ENCODE measurements around the gene DCANP1.

The DCANP1 gene

DNA sequence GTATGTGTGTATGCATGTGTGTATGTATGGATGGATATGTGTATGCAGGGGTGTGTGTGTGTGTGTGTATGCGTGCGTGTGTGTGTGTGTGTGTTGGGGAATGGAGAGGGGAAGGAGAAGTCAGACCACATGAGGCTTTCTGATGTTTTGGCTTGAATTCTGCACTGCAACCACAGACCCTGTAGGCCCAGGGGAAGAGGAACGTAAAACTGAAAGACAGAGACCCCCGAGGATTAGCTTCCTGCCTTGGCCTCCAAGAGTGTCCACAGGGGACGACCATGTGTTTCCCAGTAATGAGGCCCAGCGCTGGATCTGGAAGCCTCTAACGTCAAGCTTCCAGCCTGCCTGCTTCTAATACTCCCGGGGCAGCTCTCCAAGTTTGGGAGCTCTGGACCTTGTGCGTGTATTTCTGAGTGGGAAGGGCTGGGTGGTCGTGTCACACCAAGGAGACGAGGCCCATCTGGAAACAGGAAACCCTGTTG is 5.8 kb downstream of the DCANP1 start:
- no peak for DNase-seq (ENCODE audit: low read depth)

- DNase-seq (ENCODE audit: low read depth) = no peak
Measured at GRCh38 chr5:135440916-135441315, 6.2 kb downstream of the DCANP1 start.

DNA sequence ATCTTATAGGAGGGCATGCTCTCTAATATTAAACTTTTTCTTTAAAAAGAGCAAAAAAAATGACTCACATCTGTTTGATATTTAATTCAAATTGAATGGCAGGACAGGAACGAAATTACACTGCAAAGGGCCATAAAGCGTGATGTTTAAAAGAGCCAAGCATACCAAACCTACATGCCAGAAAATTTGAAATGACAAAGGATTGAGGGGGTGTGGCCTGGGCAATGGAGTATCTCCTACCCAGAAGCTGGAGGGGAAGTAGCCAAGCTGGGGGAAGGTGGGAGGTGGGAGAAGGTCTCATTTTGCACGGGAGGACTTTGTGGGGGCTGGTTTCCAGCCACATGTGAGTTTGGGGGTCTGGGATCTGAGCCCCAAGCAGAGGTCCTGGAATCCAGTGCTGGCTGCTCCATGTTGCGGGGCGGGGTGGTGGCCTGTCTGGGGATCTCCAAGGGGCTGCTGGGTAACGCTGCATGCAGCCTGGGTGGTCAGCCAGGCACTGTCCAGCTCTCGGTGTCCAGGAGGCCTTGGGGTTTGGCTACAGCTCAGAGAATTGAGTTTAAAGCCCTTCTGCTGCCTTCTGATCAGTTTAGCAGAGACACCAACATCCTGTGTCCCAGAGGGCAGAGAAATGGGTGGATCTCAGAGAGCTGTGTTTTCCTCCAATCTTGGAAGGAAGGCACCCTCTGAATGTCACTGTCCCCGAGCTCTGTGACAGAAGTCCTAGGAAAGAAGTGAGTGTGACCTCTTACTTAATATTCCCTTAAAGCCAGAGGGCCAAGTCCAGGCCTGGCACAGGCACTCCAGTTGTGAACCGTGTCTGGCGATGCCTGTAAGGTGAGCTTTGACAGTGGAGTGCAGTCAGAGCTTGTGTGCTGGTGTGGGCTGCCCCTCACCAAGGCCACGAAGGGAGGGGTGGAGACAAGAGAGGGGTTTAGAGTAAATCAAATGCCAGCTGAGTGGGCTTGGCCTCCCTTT is 7.6 kb downstream of the DCANP1 start:
- no peak for DNase-seq (ENCODE audit: low read depth)

- no peak for DNase-seq (ENCODE audit: low read depth)
Measured at GRCh38 chr5:135438636-135439221, 8.4 kb downstream of the DCANP1 start.

GRCh38 chr5:135437796-135438560 is 9.2 kb downstream of the DCANP1 start:
- peak; percentile 79 for DNase-seq (ENCODE audit: low read depth)

DNA sequence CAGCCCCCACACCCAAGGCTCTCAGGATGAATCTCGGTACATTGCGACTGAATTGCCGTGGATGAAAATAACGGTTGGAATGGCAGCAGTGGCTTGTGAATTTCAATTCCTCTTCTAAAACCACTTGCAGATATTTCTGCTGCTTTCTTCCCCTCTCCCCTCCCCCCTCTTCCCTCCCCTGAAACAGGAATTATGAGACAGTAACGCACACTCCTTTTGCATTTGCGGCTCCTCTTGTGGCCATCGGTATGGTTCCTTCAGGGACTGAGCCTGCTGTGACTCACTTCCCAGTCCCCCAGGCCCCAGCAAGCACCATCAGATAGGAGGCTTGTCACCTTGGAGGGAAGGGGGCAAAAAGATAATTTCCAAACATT is 9.7 kb downstream of the DCANP1 start:
- DNase-seq (ENCODE audit: low read depth) = no peak

DNA sequence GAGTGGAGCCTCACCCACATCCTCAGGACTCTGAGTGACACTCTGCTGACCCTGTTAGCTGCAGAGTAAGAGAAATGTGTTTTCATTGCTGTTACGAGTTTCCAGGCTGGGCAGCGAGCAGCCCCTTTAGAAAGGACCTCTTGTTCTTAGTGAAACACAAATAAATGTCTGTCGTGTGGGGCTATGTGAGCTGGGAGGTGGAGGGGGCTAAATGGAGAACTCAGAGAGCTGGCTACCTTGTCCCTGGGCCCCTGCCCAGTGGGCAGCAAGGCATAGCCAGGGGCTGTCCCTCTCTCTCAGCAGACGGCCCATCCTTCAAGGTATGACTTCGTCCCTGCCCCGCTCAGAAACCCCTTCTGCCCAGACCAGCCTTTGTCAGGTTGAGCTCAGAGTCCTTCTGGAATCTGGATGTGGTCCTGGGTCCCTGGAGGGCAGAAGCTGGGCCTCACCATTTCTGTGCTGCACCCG is 10.2 kb downstream of the DCANP1 start:
- DNase-seq (ENCODE audit: low read depth) = no peak

DNA sequence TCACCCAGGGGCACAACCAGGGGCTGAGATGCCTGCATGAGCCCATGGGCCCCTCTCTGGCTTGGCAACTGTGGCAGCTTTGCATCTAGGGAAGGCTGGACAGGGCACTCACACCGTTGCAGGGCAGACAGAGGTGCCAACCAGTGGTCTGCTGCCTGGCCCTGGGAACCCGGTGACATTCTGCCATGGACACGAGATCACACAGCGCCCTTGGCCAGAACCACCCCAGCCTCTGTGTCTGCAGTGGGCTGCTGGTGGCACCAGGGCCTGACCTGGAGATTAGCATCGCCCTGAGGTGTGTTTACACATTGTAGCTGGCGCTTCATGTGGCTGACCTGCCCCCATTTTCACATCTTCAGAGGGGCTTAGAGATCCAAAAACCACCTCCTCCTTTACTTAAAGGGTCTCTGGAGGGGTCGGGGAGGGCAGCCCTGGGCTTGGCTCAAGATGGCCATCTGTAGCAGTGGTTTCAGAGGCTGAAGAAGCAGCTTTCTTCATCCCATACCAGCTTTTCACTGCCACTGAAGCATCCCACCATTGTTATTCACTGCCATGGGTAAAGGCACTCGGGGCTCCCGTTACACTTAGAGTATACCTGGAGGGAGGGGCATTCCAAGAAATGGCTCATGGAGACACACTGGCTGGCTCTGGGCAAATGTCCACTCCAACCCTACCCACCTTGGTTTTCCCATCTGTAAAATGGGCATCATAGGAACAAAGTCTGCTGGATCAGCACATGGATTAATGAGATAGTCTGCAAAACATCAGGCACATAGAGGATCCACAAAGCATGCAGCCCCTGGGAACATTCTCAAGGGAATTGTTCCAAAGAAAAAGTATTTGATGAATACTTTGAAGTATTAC is 11.4 kb downstream of the DCANP1 start:
- no peak for DNase-seq (ENCODE audit: low read depth)

DNA sequence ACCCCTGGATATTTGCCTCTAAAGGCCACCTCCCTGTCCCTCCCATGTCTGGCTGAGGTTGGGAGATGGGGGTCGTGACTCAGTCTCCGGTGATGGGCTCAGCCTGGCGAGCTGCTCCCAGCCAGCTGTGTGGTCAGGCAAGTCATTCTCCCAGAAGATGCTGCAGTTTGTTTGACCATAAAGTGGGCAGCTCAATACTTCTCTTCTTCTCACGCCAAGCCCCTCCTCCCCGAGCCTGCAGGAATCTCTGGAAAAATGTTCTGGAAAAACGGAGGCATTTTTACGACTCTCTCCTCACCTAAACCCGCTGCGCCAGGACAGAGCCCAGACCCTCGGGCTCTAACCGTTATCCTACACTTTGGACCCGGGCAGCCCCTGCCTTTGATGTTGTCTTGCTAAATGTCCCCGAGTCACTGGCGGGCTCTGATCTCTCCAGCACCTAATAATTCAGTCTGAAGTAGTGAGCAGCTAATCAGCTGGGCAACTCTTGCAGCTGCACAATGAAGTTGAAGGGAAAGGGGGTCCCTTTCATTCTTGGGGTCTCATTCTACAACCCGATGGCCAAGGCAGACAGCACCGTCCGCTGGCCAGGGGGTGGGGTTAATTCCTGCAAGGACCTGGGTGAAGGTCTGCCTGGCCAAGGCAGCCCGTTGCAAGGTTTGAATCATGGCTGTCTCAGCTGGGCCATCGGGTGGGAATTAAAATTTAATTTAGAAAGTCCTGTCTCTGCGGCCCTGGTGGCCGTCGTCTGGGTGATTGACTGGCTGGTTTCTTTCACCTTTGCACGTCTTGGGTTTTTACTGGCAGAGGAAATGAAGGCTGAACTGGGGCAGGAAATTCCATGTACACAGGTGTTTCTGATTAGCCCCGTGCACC is 12.3 kb downstream of the DCANP1 start:
- no peak for DNase-seq (ENCODE audit: low read depth)

DNA sequence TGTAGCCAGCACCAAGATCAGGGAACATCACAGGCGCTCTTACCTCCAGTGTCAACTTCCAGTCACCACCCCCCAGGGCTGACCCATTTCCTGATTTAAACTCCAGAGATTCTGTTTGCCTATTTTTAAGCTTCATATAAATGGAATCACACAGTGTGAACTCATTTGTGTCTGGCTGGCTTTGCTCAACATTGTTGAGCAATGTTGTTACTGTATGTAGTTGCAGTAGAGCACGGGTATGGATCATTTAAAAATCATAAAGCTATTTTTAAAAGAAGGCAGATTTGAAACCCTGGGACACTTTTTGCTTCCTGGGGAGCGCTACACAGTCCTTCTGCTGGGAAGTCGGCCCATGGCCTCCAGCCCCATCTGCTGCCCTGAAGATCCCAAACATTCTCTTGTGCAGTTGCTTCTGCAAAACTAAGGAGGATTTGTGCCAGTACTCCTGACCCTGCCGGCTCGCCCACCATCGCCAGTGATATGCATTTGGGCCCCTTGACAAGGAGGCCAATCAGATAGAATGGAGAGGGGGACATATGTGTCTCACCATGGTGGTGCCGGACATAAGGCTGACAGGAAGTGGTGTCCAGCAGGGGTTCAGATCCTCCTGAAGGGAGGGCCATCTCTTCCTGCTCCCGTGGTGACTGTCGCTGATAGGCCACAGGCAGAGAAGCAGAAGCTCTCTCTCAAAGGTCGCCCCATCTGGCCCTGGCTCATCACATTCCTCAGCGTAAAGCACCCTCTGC is 13.3 kb downstream of the DCANP1 start:
- no peak for DNase-seq (ENCODE audit: low read depth)

DNA sequence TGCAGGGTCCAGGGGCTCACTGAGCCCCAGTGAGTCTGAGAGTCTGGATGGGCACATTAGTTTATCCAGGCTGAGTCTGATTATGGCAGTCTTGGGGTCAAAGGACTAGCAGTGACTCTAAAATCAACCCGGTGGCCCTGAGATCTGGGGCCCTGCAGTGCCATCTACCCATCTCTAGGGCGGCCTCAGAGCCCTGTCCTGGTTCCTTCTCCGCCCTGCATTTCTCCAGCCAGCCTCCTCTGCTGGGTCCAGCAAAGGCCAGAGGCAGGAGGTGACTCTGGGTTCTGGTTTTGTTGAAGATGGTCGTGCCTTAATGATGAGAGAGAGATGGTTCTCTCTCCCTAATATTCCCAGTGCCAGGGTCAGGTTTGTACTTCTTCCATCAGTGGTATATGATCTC is 15.0 kb downstream of the DCANP1 start:
- no peak for DNase-seq (ENCODE audit: low read depth)

GRCh38 chr5:135430135-135430437 is 17.1 kb downstream of the DCANP1 start:
- DNase-seq (ENCODE audit: low read depth) = no peak

DNA sequence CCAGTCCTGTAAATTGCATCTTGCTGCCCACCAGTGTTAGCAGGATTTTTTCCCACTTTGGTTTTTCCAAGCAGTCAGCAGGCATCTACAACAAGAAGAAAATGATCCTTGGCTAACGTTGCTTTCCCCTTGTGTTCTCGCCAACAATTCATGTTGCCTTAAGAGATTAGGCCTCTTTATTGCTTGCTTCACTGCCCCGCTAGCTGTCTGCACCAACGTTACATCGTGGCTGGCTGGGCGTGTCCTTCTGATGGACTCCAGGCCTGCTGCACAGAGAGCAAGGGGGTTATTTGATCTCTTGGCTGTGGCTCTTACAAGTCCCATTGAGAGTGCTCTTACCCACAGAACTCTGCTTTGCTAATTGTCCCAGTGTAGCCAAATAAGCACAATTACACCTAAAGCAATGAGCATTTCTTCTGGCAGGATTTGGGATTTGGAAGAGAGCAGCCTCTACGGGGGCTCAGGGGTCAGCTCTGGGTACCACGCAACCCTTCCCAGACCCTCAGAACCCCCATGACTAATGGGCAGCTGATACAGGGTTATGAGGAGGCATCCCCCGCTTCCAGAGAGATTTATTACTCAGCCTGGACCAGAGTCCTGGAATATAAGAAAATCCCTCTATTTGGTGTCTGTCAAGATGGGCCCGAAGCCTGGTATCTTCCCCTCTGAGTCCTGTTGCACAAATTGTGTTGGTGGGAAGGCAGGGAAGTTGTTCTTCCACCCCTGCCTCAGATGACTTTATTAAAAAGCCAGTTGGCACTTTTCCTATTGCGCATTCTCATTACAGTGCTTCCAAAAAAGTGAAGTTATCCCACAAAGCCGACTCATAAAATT is 17.6 kb downstream of the DCANP1 start:
- peak; percentile 29 for DNase-seq (ENCODE audit: low read depth)

DNA sequence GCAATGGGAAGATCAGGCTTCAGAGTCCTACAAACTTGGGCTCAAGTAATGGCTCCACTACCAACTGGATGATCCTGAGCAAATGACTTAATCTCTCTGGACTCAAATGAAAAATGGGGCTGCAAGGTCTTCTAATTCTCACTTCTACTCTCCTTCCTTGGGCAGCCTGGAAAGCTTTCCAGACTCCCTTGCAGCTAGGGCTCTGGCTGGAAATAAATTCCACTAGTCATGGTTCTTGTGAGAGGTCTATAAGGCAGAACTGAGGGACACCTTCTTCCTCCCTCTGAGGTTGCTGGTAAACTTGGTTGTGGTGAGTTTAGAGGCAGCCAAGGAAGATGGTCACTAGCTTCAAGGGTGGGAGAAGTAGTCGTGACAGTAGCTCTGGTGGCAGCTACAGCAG is 18.6 kb downstream of the DCANP1 start:
- DNase-seq (ENCODE audit: low read depth) = no peak

DNA sequence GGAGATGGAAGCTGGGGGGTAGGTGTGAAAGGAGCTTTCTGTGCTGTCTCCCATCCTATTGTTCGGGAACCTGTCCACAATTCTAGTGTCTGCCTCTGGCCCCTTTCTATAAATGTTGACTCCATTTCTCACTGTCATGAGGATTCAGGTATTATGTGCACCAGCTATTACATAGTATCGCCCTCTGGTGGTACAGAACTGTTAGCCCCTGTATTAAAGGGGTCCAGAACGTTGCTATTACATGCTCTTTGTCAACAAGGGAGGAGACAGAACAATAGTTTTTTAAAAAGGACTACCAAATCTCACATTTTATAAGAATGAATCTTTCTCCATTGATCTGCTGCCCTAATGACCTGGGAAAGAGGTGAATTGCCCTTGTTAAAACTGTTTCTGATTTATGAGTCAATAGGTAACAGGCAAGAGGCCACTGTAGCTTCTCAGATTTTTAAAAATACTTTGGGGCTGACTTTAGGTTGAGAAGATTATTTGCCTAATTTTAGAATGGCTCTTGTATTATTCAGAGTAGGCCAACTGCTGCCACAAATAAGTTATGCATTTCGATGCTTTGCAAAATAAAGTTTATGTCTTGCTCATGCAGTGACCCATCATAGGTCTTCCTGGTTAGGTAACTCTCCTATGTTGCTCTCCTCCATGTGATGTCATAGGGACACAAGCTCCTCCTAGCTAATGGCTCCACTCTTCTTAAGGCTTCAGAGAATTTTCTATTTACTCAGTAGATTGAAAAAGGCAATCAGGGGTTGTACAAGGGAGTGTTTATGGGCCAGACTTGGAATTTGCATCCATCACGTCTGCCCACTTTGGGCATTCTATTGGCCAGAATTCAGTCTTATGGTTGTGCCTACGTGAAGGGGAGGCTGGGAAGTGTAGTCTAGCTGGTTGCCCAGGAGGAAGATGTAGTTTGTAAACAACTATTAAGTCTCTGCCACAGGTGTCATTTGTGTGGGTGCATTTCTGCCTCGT is 20.8 kb downstream of the DCANP1 start:
- DNase-seq (ENCODE audit: low read depth) = peak; percentile 27

GRCh38 chr5:135425641-135426040 is 21.5 kb downstream of the DCANP1 start:
- no peak for DNase-seq (ENCODE audit: low read depth)

DNA sequence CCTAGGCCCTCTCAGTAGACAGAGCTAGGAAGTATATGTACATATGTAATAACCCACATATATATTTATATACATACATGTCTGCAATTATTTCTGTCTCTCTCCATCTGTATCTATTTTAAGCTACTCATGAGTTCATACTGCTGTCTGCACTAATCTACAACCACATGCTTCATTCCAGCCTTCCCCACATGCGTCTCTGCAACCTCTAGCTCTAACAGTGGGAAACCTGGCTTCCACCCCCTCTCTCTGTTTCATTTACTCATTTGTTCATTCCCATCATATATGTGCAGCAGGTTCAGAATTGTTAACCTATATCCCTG is 23.3 kb downstream of the DCANP1 start:
- no peak for DNase-seq (ENCODE audit: low read depth)

All from fibroblast of the conjunctiva (primary cell).